AG10803 (cell line): ENCODE measurements around the gene CLPSL1.

ENCODE experiments used
- DNase-seq: peaks from one replicate; pipeline ENCODE4 v3.0.0; 2010; ENCODE audit warnings: low read depth
- H3K4me3 ChIP-seq: 2 replicates; pipeline ENCODE4 v1.5.1; 2011; ENCODE audit warnings: mild to moderate bottlenecking, low read length, control low read depth
- CTCF ChIP-seq: conservative IDR thresholded peaks from 2 replicates; pipeline ENCODE4 v1.5.1; 2011; ENCODE audit warnings: mild to moderate bottlenecking, low read length, control low read depth, inconsistent platforms

The CLPSL1 gene

GRCh38 chr6:35759426-35759825, 21.4 kb upstream of the CLPSL1 start:
- H3K4me3 ChIP-seq: no peak overlapping the region
- no peak for TF ChIP-seq CTCF
- DNase-seq: no peak

- TF ChIP-seq CTCF: no peak
- no peak overlapping the region for H3K4me3 ChIP-seq
- DNase-seq: no peak
These were observed 15.1 kb upstream of the CLPSL1 start for GRCh38 chr6:35765739-35766138.

GRCh38 chr6:35769211-35769610, 11.6 kb upstream of the CLPSL1 start:
- no peak for TF ChIP-seq CTCF
- no peak for DNase-seq
- H3K4me3 ChIP-seq: no peak overlapping the region

- H3K4me3 ChIP-seq: no peak overlapping the region
- TF ChIP-seq CTCF: no peak
- no peak for DNase-seq
These were observed 9.5 kb upstream of the CLPSL1 start for GRCh38 chr6:35771343-35771627.

- TF ChIP-seq CTCF: no peak
- no peak for DNase-seq
- no peak overlapping the region for H3K4me3 ChIP-seq
These were observed 6.6 kb upstream of the CLPSL1 start for GRCh38 chr6:35774116-35774794.

- no peak overlapping the region for H3K4me3 ChIP-seq
- no peak for DNase-seq
- no peak for TF ChIP-seq CTCF
These were observed 5.8 kb upstream of the CLPSL1 start for GRCh38 chr6:35775031-35775430.

- DNase-seq: no peak
- H3K4me3 ChIP-seq: peak within 1 kb of the TSS; percentile 20
- TF ChIP-seq CTCF: no peak
These were observed 4.2 kb upstream of the CLPSL1 start, which contains the start of gene CLPSL2 for GRCh38 chr6:35776364-35777215. Gene CLPSL2 (plus strand): TSS chr6:35776598. CDS start chr6:35776619, 21 bp downstream.
